Gastrocnemius medialis (tissue), 4 donors: ENCODE data around the gene SHB. TPM values are rescaled to one million over a fixed set of nuclear protein-coding genes. Genes with fewer than 3 reads are reported as not detected.
A peak's percentile ranks its signal among the peaks of the same experiment; 100 is the strongest.

Experiments
- ATAC-seq, 2 donors: fragments of 150-250 bp; one replicate each; pipeline ENCODE4 v1.9.1; 2016
- DNase-seq, 2 donors: peaks; one replicate each; pipeline ENCODE4 v3.0.0-alpha.2; 2019
- H3K27ac ChIP-seq, 4 donors: fragments of 200-600 bp; sonication (generic); 1 replicate in 1 of 4; 2 replicates in 3 of 4; pipeline ENCODE4 v1.5.1; 2016 to 2018; ENCODE audit warnings: mild to moderate bottlenecking in 2 of 4, moderate library complexity in 1 of 4
- H3K27me3 ChIP-seq, 3 donors: fragments of 200-600 bp; sonication (generic) in 2 of 3; 1 replicate in 1 of 3; 2 replicates in 2 of 3; pipeline versions ENCODE4 v1.5.1 to v1.6.0; 2016 to 2019; ENCODE audit warnings: mild to moderate bottlenecking in 1 of 3, moderate library complexity in 1 of 3
- H3K36me3 ChIP-seq, 2 donors: fragments of 200-600 bp; sonication (generic) in 1 of 2; one replicate each; pipeline ENCODE4 v1.5.1; 2017 to 2018
- H3K4me1 ChIP-seq, 2 donors: fragments of 200-600 bp; sonication (generic) in 1 of 2; one replicate each; pipeline ENCODE4 v1.5.1; 2016 to 2017; ENCODE audit warnings: mild to moderate bottlenecking in 2 of 2
- H3K4me3 ChIP-seq, 4 donors: fragments of 200-600 bp; sonication (generic) in 3 of 4; 1 replicate in 1 of 4; 2 replicates in 3 of 4; pipeline ENCODE4 v1.5.1; 2016 to 2019; ENCODE audit warnings: mild to moderate bottlenecking in 2 of 4
- H3K9me3 ChIP-seq, 3 donors: fragments of 200-600 bp; sonication (generic) in 2 of 3; 1 replicate in 1 of 3; 2 replicates in 2 of 3; pipeline ENCODE4 v1.5.1; 2016 to 2019
- POLR2A ChIP-seq, 2 donors: fragments of 450-650 bp; IDR thresholded peaks; one replicate each; pipeline ENCODE4 v1.6.1; 2017; ENCODE audit warnings: antibody characterized with exemption in 2 of 2, mild to moderate bottlenecking in 2 of 2, moderate library complexity in 2 of 2
- in situ Hi-C, 4 donors: fragments of 200-750 bp; cut with MboI; loops; one replicate each; pipeline versions ENCODE4 v1.15.0 to v1.8.0; 2017; ENCODE audit warnings: low sequenced_read_pairs in 4 of 4
- intact Hi-C: fragments of 100-400 bp; cut with DNase I; formaldehyde crosslinking; loops from one replicate; pipeline ENCODE4 v1.15.1; 2023; ENCODE audit warnings: low total_unique reads
- total RNA-seq, 4 donors: library from RNA; depleted of rRNA; stranded (reverse); fragments of >200 nt; gene quantifications; one replicate each; pipeline versions ENCODE4 v1.1.0 to v1.2.3, GENCODE V29; 2016
- TF ChIP-seq, protein P1 (sequence below), 5 experiments: fragments of 450-650 bp in 3 of 5; fragments of 200-600 bp in 2 of 5; sonication (generic) in 2 of 5; IDR thresholded peaks in 4 of 5; conservative IDR thresholded peaks in 1 of 5; 1 replicate in 4 of 5; 2 replicates in 1 of 5; pipeline ENCODE4 v1.5.1; 2016 to 2019; ENCODE audit warnings: antibody characterized with exemption in 5 of 5, mild to moderate bottlenecking in 3 of 5, moderate library complexity in 3 of 5

Gene SHB
- total RNA-seq, 4 donors from 2014 or later = 1.2 to 6.1 (median 4.6) TPM

DNA sequence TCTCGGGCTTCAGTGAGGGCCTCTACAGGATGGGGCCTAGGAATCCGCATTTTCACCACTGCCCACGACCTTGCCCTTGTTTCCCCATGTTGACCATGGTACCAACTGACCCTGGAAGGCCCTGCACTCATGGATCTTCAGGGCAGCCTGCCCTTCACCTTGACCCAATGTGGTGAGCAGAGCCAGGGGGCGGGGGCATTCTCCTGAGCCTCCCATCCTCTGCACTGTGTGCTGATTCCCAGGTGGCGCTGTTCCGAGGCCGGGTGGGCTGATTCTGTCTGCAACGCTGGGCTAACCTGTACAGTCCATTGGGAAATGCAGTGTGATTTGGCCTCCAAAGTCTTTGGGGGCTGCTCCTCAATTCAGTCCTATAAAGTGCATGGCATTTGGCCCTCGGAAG is 68.7 kb downstream of the SHB start:
- in situ Hi-C loops = no loop called here
- H3K9me3 ChIP-seq = no peaks in the 10 kb centered on the region
- intact Hi-C loops = no loop called here
- H3K27ac ChIP-seq = no peak overlapping the region
- H3K4me3 ChIP-seq = no peak overlapping the region
- H3K4me1 ChIP-seq = peaks cover 8 to 15% of the 10 kb centered on the region in 2 donors
- ATAC-seq = no peak
- no peak for DNase-seq
- no peaks in the 10 kb centered on the region for H3K36me3 ChIP-seq
- H3K27me3 ChIP-seq = no peaks in the 10 kb centered on the region
- TF ChIP-seq POLR2A (IDR thresholded peaks at IDR 0.05) = no peak
- TF ChIP-seq, protein P1, sequence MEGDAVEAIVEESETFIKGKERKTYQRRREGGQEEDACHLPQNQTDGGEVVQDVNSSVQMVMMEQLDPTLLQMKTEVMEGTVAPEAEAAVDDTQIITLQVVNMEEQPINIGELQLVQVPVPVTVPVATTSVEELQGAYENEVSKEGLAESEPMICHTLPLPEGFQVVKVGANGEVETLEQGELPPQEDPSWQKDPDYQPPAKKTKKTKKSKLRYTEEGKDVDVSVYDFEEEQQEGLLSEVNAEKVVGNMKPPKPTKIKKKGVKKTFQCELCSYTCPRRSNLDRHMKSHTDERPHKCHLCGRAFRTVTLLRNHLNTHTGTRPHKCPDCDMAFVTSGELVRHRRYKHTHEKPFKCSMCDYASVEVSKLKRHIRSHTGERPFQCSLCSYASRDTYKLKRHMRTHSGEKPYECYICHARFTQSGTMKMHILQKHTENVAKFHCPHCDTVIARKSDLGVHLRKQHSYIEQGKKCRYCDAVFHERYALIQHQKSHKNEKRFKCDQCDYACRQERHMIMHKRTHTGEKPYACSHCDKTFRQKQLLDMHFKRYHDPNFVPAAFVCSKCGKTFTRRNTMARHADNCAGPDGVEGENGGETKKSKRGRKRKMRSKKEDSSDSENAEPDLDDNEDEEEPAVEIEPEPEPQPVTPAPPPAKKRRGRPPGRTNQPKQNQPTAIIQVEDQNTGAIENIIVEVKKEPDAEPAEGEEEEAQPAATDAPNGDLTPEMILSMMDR (IDR thresholded peaks at IDR 0.05 in 4 of 5, conservative IDR thresholded peaks at IDR 0.05 in 1 of 5) = no peak

DNA sequence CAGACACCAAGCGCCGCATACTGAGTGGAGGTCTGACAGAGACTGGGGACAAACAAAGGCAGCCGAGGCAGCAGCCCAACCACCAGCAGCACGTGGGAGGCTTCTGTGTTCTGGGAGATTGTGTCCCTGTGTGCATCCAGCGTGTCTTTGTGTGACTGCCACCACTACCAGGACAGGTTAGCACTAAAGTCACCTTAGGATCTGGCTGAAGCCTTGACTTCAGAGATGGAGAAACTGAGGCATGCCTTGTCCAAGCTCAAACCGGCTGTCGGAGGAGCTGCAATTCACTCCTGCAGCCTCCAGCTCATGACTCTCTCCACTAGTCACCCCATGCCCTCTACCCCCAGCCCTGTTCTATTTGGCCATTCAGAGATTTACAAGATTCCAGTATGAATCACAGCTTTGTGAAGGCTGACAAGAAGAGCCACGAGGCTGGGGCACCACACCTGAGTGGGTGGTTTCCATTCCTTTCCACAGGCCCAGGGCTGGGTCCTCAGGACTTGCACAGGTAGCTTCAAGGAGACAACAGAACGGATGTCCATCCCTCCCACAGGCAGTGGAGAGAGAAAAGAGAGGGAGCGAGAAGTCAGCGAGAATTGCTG is 69.3 kb downstream of the SHB start:
- no peak for ATAC-seq
- Histone ChIP-seq H3K36me3 (no peaks in the 10 kb centered on the region), H3K4me3 (no peak overlapping the region), H3K27me3 (no peaks in the 10 kb centered on the region), H3K4me1 (peaks cover 15 to 20% of the 10 kb centered on the region in 2 donors), H3K9me3 (no peaks in the 10 kb centered on the region), H3K27ac (no peak overlapping the region)
- TF ChIP-seq POLR2A (IDR thresholded peaks at IDR 0.05) = no peak
- TF ChIP-seq, protein P1 (IDR thresholded peaks at IDR 0.05 in 4 of 5, conservative IDR thresholded peaks at IDR 0.05 in 1 of 5) = no peak
- in situ Hi-C loops = no loop called here
- no peak for DNase-seq
- intact Hi-C loops = no loop called here

DNA sequence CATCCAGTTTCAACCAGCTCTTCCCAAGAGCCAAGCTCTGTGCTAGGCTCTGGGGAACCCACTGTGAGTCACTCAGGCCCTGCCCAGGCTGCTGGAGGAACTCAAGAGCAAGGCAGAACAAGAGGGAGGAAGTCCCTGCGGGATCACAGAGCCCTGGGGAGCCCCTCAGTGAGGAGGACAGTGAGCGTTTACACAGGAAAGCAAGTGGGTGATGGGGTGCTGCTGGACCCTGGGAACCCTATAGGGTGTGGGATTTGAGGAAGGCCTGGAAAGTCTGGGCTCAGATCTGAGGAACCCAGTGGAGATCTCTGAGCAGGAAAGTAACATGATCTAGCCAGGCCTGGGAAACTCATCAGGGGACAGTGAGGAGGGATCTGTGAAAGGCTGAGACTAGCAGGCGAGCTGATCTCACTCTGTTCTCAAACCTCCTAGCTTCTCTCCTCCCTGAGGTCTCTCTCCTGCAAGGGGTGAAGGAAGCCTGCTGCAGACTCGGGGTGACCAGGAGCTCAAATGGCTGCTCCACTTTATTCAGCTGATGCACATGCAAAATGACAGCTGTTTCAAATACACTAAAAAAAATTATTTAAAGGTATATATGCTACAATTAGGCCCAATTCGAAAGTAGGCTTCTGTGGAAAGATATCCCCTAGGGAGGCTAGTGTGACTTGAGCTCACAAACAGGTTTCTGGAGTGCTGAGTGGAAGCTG is 70.0 kb downstream of the SHB start:
- TF ChIP-seq, protein P1 (IDR thresholded peaks at IDR 0.05 in 4 of 5, conservative IDR thresholded peaks at IDR 0.05 in 1 of 5) = no peak
- TF ChIP-seq POLR2A (IDR thresholded peaks at IDR 0.05) = no peak
- DNase-seq = no peak
- Histone ChIP-seq H3K27ac (peak overlapping the region in 1 of 4 donors; percentile 4), H3K27me3 (no peaks in the 10 kb centered on the region), H3K4me1 (peaks cover 19 to 27% of the 10 kb centered on the region in 2 donors), H3K4me3 (no peak overlapping the region), H3K36me3 (no peaks in the 10 kb centered on the region), H3K9me3 (no peaks in the 10 kb centered on the region)
- in situ Hi-C loops (no loop called here), intact Hi-C loops (no loop called here)
- no peak for ATAC-seq

DNA sequence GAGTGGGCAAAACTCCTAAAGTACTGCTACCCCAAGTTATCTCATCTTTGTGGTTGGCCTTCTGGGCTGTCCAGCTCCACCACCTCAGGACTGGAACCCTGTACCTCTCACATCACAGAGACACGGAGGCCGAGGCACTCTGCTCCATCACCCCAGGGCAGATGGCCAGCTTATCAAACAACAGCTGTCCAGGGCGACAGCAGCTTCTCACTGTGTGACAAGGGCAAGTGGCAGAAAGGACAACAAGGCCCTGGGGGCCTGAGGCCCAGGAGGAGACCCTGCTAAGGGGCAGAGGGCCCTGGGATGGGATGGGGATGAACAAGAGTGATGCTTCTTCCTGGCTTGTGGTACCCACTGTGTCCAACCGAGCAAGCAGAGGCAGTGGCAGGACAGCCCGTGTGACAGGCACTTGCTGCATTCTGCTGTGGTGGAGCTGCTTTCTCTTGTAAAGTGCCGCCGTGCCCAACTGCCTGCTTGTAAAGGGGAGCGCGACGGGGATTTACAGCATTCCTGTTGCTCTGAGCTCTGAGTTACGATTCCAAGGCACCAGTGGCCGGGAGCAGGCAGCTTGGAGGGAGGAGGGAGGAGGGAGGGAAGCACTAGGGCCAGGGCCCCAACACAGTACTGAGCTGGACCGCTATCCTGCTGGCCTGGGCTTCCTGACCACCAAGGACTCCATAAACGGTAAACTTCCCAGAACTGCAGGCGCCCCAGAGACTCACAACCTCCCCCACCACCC is 71.2 kb downstream of the SHB start:
- no peaks in the 10 kb centered on the region for H3K27me3 ChIP-seq
- intact Hi-C loops (no loop called here), in situ Hi-C loops (no loop called here)
- no peaks in the 10 kb centered on the region for H3K36me3 ChIP-seq
- no peaks in the 10 kb centered on the region for H3K9me3 ChIP-seq
- H3K4me3 ChIP-seq = no peak overlapping the region
- no peak for TF ChIP-seq POLR2A (IDR thresholded peaks at IDR 0.05)
- TF ChIP-seq, protein P1 (IDR thresholded peaks at IDR 0.05 in 4 of 5, conservative IDR thresholded peaks at IDR 0.05 in 1 of 5) = no peak
- no peak overlapping the region for H3K27ac ChIP-seq
- DNase-seq = no peak
- H3K4me1 ChIP-seq = peaks cover 19 to 27% of the 10 kb centered on the region in 2 donors
- ATAC-seq = no peak
